Jurkat, Clone E6-1 (cell line): ENCODE results near the gene CARD9.
"Not testable (repeated sequence)": the region's sequence is repeated elsewhere in the genome, so short reads cannot be mapped to it uniquely, and the experiment has no call there.

Experiments used
- DNase-seq: peaks from one replicate; pipeline ENCODE4 v3.0.0-alpha.2; 2011; ENCODE audit warnings: low read depth, low spot score
- H3K4me3 ChIP-seq: 2 replicates; pipeline ENCODE4 v1.5.1; 2011; ENCODE audit warnings: mild to moderate bottlenecking, low read length, control low read depth, moderate library complexity

Gene CARD9

DNA sequence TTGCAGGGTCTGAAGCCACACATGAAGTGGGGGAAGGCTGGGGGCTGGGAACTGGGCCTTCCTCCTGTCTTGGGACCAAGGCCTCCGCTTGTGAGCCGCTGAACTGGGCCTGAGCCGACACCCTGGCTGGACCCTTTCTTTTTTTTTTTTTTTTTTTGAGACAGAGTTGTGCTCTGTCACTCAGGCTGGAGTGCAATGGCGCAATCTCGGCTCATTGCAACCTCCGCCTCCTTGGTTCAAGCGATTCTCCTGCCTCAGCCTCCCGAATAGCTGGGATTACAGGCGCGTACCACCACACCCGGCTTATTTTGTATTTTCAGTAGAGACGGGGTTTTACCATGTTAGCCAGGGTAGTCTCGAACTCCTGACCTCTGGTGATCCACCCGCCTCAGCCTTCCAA lies 54.2 kb downstream of the CARD9 start:
- not testable (repeated sequence) for H3K4me3 ChIP-seq, DNase-seq

DNA sequence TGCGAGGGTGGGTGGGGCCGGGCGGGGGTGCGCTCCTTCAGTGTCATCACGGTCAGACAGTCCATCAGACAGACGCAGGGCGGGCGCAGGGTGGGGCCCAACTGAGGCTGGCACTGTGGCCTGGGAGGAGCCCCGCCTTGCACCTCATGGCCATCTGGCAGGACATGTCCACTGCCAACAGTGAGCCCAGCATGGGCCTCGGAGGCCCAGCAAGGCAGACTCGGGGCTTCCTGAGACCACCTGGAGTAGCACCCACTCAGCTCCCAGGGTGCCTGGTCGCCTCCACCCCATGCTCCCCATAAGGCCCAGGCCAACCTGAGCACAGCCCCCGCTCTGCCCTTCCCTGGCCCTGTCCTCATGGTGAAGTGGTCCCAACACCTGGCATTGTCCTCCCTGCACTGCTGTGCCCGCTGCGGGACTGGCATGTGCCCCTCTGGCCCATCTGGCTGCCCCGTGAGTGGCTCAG lies 54.7 kb downstream of the CARD9 start:
- no peak overlapping the region for H3K4me3 ChIP-seq
- DNase-seq: no peak

DNA sequence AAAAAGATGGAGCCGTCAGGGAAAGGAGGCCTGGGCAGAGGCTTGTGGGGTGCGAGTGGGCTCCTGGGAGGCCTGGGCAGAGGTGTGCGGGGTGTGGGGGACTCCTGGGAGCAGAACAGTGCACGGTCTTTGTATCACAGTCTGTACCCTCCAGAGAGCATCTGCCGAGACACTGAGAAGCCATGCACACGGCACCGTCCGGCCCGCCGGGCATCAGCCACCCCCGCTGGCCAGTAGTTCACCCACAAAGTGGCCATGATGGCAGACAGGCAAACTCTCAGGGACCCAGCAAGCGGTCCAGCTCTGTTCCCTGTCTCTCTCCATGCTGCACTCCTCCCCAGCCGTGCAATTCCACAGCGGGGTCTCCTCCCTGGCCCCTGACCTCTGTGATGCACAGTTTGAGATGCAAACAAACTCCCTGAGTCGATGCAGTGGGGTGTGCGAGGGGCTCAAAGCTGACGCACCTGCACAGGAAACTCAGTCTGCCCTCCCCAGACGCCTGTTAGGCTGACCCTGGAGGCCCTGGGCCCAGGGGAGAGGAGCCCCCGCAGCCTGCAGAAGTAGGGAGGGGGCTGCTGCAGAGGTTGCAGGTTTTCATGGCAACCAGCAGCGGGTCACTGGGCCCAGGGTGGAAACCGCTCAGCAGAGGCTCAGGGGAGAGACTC lies 55.2 kb downstream of the CARD9 start:
- H3K4me3 ChIP-seq: no peak overlapping the region

DNA sequence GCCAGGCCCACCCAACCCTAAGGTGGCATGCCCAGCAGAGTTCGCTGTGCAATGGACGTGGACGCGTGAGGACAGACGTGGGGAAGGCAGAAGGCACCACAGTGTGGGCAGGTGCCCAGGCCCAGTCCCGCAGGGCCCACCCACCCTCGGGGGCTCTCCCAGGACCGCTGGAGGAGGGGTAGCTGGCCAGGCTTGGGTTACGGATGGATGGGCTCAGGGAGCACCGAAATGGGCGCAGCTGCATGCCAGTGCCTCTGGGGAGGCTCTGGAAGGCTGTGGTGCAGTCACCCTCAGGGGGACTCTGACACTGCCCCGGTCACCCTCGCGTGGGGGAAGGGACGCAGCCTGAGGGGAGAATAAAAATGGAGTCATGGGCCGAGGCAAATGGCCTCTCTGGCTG lies 55.8 kb downstream of the CARD9 start:
- DNase-seq: no peak
- H3K4me3 ChIP-seq: no peak overlapping the region

More for the DNA sequence above, 55.2 kb downstream of the CARD9 start:
- no peak for DNase-seq

DNA sequence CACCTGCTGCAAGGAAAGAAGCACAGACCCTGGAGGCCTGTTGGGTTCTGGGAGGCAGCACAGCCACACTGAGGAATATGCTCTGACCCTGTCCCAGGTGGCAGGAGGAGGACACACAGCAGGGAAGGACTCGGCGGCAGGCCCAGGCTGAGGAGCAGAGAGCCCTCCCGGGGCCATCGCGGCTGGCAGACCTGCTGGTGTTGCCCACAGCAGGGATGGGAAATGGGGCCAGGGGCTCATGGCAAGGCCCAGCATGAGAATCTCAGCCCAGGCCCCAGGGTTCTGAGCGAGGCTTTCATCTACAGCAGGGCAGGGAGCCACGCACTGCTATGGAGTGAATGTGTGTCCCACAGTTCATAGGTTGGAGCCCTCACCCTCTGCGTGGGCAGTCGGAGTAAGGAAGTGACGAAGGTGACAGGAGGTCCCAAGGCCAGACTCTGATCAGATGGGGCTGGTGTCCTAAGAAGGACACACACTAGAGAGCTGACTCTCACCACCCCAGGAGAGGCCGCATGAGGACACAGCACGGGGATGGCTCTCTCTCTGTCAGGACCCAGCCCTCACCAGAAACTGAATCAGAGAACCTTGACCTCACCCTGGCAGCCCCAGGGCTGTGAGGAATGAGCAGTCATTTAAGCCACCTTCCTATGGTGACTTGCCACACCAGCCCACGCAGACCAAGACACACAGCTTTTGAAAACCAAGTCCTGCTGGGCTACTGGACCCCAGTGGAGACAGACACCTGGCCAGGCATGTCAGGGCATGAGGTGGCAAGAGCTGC lies 56.4 kb downstream of the CARD9 start:
- no peak overlapping the region for H3K4me3 ChIP-seq

DNA sequence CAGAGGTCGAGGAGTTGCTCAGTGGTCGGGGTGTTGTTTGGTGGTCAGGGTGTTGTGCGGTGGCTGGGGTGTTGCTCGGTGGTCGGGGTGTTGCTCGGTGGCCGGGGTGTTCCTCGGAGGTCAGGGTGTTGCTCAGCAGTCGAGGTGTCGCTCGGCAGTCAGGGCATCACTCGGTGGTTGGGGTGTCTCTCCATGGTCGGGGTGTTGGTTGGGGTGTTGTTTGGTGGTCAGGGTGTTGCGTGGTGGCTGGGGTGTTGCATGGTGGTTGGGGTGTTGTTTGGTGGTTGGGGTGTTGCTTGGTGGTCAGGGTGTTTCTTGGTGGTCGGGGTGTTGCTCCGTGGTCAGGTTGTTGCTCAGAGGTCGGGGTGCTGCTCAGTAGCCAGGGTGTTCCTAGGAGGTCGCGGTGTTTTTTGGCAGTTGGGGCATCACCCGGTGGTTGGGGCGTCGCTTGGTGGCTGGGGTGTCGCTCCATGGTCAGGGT lies 57.2 kb downstream of the CARD9 start:
- DNase-seq: no peak
- no peak overlapping the region for H3K4me3 ChIP-seq

More for the DNA sequence above, 56.4 kb downstream of the CARD9 start:
- DNase-seq: no peak

DNA sequence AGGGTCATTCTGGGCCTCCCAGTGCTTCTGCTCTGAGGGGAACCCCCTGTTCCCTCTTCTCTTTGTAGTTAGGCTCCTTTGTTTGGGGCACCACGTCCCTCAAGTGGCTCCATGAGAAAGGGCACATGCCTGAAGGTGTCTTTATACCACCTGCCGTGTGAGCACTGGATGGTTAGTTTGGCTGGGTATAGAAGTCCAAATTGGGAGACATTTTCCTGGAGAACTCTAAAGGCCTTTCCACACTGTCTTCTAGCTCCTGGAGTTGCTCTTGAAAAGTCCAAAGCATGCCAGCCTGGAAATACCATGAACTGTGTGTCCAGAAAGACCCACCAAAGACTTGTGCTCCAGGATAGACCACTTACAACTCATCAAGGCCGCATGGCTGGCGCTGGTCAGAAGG lies 58.5 kb downstream of the CARD9 start:
- no peak for DNase-seq
- no peak overlapping the region for H3K4me3 ChIP-seq

DNA sequence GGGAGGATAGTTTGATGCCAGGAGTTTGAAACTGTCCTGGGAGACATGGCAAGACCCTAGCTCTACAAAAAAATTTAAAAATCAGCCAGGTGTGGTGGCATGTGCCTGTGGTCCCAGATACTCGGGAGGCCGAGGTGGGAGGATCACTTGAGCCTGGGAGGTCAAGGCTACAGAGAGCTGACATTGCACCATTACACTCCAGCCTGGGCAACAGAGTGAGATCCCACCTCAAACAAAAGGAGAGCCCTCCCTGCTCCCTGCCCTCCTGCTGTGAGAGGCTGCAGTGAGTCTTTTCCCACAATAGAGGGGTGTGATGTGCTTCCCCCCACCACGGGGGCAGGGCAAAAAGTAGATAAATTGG lies 59.4 kb downstream of the CARD9 start:
- no peak for DNase-seq
- H3K4me3 ChIP-seq: no peak overlapping the region
